ENCODE data around the gene NTM.
A peak's percentile ranks its signal among the peaks of the same experiment; 100 is the strongest.

NTM gene

GRCh38 chr11:131906963-131907362 is 536.5 kb downstream of the NTM start:
- DNase-seq: peak in 13 of 58 donors; percentile 10 to 63 (median 27)

DNA sequence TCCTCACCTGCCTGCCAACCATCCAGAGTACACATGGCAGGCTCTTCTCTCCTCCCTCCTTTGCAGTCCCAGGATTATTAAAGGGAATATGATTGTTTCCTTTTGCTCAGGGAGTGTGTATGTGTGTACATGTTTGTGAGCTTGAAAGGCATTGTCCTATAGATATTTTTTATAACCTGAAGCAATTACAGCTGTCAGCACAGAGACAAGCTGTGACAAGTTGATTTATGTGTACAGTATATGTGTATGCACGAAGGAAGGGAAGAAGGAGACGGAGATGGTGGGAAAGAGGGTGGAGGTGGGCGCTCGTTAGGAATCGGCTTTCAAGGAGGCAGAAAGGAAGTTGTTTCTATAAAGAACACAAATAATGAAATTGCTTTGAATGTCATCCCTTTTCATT is 537.0 kb downstream of the NTM start:
- no peak for DNase-seq

- no peak for DNase-seq
These were observed 537.9 kb downstream of the NTM start for GRCh38 chr11:131908316-131908715.

- no peak for DNase-seq
These were observed 539.2 kb downstream of the NTM start for GRCh38 chr11:131909426-131910177.

DNA sequence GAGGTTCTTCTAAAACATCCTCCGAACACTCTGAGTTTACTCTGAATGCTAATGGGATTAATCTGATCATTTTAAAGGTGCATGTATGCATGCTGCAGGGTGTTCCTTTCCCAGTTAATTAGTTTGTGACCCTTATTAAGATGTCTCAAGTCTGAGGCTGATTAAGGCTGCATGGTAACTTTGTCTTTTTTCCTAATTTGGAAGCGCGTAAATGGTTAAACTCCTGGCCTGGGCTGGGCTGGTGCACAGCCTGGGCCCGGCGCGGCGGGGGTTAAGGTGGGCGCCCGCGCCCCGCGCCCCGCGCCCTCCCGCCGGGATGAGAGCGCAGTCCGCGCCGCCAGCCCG is 539.7 kb downstream of the NTM start:
- DNase-seq: no peak

DNA sequence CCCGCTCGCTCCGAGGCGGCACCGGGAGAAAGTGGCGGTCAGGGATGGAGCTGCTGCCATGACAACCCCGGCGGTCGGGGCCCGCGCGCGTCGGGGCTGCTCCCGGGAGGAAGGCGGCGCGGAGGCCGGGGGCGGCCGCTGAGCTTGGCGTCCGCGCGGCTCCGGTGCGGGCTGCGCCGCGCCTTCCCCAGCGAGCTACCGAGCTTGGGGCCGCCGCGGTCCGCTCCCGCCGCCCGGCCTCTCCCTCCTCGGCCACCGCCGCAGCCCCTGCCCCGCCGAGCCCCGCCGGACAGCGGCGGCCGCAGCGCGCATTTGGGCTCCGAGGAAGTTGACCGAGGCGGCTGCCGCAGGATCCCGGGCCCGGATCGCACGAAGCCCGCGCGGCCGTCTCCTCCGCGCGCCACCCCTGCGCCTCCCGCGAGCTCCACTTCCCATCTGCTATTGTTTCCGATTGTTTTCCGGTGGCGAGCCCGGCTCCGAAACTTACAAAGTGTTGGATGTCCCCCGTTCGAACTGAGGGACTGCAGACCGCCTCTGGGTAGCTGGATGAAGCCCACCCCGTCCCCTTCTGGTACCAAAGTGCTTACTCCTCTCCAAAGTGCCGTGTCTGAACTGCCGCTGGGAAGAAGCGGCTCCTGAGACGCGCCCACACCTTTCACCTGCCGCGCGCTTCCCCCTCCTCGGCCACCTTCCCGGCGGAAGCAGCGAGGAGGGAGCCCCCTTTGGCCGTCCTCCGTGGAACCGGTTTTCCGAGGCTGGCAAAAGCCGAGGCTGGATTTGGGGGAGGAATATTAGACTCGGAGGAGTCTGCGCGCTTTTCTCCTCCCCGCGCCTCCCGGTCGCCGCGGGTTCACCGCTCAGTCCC is 540.3 kb downstream of the NTM start:
- peak in 8 of 58 donors; percentile 26 to 66 (median 40) for DNase-seq

- peak in 2 of 58 donors; percentile 9 to 37 for DNase-seq
These were observed 541.1 kb downstream of the NTM start for GRCh38 chr11:131911388-131912032.

- DNase-seq: no peak
These were observed 541.7 kb downstream of the NTM start for GRCh38 chr11:131912134-131912533.

- DNase-seq: no peak
These were observed 542.9 kb downstream of the NTM start for GRCh38 chr11:131913267-131913666.

DNA sequence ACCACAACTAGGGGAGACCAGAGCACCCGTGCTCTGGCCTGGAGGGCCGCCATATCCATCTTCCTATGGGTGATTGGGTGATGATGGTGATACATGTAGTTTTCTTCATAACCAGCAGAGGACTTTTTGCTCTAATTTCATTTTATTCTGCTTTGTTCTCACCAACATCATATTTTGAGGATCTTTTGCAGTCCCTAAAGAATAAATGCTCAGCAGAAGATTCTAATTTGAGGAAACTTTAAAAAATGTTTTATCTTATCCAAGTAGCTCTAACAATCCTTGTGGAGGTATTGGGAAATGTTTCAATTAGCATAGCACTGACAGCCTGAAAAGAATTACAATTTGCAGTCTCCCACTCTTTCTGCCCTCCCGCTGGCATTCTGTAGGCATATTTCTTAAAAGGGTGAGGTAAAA is 544.0 kb downstream of the NTM start:
- no peak for DNase-seq

DNA sequence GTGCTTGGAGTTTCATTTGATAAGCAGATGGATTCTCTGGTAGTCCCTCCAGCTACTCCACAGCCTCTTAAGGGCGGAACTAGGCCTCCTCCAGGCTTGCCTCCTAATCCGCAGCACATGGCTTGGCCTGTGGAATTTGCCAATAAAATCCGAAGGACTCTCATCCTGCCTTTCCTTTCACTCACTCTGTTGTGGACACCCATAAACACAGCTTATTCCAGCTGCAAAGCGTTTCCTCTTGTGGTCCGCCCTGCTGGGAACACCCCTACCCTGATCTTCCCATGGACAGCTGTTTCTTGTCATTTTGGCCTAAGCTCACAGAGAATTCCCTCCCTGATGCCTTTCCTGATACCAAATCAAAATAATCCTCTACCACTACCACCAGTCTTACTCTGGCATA is 546.2 kb downstream of the NTM start:
- no peak for DNase-seq

GRCh38 chr11:131917634-131918384 is 547.4 kb downstream of the NTM start:
- no peak for DNase-seq

GRCh38 chr11:131918663-131919062 is 548.2 kb downstream of the NTM start:
- no peak for DNase-seq

GRCh38 chr11:131922220-131922619 is 551.8 kb downstream of the NTM start:
- DNase-seq: no peak

DNA sequence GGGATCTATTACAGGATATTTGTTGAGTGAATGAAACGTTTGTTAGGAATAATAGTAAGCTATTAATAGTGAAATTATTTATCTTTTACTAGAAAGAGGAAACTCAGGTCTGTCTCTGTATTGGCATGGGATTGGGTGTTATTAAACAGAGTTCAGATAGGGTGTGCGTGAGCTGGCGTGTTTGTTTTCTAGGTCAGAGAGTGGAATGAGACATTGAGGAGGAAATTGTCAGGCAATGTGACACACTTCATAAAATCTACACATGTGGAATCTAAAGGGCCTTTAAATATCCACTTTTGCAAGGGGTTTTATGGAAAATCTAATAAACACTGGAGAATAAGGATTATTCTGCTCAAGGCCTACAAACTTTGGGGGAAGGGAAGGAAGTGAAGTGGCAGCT is 552.9 kb downstream of the NTM start:
- no peak for DNase-seq

- DNase-seq: no peak
These were observed 553.6 kb downstream of the NTM start for GRCh38 chr11:131924001-131924400.

DNA sequence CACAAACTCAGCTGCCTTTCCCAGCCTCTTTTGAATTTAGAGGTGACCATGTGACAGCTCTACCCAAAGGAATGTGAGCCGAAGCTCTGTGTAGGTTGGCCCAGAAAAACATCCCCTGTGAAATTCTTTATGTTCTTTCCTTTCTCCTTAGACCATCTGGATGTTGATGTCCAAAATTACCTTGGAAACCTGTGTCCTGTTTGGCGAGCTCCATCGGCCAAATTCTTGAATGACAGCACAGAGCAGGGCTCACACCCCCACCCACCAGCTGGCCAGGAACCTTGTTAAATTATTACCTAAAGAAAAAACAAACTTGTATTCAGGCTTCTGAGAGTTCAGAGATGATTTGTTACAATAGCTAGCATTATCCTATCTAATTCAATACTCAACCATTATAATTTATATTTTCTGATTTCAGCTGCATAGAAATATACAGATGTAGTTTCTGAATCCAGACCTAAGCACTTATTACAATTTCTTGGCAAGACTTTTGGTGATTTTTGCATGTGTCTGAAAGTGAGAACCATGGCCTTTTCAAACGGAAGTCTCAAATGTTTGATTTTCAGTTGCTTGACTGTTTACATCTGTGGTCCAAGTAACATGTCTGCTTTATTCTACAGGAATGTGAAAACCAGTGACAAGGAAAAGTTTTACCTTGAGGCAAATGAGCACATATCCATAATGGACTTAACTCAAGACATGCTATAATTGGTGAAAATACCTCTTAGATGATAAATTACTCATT is 554.2 kb downstream of the NTM start:
- peak in 1 of 58 donors; percentile 35 for DNase-seq

DNA sequence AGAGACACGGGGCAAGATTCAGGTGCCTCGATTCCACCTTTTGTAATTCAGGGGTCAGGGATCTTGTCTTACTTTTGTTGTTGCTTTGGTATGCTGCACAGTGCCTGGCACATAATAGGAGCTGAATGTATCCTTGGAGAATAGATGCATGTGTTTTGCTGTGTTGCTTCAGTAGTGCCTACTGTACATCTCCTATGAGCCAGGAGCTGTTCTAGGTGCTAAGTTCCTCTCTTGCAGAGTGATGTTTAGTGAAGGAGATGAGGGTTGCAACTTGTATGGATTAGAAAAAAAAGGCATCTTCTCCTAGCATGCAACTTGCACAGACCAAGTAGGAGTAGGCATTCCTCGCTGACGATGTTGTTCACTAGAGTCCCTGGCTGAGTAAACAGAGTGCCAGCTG is 555.4 kb downstream of the NTM start:
- DNase-seq: no peak

- DNase-seq: peak in 5 of 58 donors; percentile 12 to 37 (median 29)
These were observed 558.6 kb downstream of the NTM start for GRCh38 chr11:131928992-131929391.

- peak in 39 of 58 donors; percentile 17 to 83 (median 45) for DNase-seq
These were observed 562.3 kb downstream of the NTM start for GRCh38 chr11:131932584-131933325.
